Central memory CD4-positive, alpha-beta T cell (primary cell): ENCODE results near the gene PRLH.
"Not testable (repeated sequence)": the region's sequence is repeated elsewhere in the genome, so short reads cannot be mapped to it uniquely, and the experiment has no call there.

Experiments used
- DNase-seq: peaks from one replicate; pipeline ENCODE4 v3.0.0; 2022

Gene PRLH

DNA sequence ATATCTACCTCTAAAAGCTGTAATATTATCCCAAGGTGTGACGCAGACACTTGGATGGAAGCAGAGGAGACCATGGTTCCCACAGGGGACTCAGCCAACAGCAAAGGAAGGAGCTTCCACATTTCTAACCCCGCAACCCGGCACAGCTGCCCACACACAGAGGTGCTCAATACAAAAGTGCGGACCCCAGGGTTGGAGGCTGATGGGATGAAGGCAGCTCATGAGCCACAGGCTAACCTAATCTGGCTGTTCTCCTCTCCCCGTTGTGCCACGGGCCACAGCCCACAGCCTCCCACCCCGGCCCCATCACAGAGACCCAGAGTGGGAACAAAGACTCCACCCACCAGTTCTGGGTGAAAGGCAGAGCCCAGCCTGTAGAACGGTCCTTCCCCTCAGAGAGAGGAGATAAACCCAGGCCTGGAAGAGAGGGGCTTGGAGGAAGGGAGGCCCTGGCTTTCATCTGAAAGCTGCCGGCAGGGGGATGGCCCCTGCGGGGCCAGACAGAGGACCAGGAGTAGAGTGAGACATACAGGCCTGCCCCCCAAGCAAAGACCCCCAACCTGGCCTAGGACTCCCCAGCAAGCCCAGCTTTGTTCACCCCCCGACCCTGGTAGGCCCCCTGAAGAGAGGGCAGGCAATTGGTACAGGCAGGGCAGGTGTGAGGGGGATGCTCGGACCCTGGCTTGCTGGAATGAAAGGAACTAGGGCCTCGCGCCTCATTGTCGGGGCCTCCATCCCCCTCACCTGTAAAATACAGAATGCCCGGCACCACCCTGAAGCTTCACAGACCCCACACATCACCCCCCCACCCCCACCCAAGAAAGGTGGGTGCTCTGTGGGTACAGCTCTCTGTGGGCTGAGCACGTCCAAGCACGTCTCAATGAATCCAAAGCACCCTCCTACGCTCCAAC, 17.3 kb downstream of the PRLH start:
- DNase-seq = no peak

GRCh38 chr2:237585590-237586221, 19.3 kb downstream of the PRLH start:
- DNase-seq = no peak

GRCh38 chr2:237588044-237588696, 21.8 kb downstream of the PRLH start:
- no peak for DNase-seq

- no peak for DNase-seq
These were observed 24.1 kb downstream of the PRLH start, which contains the start of gene RAB17 for GRCh38 chr2:237590272-237591140. RAB17 (minus strand) TSS chr2:237590734; CDS start chr2:237586154, 4,580 bp downstream.

- no peak for DNase-seq
These were observed 24.9 kb downstream of the PRLH start for GRCh38 chr2:237591141-237591881.

DNA sequence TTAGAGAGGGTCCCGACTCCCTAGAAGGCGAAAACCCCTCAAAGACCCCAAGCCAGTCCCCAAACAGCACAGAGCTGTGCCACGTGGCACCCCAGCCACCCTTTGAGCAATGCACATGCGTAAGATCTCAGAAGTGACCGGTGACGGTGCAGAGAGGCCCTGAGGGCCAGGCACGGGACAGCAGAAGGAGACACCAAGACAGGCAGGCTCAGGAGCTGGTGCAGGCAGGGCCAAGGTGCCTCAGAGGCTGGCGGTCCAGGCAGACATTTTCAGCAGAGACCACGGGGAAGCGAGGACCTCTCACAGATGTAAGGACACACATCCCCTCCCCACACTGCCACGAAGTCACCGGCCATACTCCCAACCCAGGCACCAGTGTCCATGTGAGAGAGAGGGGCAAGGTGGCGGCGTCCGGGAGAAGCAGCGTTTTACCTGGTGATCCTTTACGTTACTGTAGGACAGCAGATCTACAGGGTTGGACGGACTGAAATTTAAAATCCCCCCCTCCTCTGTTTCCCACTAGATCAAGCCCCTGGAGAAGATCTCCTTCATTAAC, 26.1 kb downstream of the PRLH start:
- no peak for DNase-seq

DNA sequence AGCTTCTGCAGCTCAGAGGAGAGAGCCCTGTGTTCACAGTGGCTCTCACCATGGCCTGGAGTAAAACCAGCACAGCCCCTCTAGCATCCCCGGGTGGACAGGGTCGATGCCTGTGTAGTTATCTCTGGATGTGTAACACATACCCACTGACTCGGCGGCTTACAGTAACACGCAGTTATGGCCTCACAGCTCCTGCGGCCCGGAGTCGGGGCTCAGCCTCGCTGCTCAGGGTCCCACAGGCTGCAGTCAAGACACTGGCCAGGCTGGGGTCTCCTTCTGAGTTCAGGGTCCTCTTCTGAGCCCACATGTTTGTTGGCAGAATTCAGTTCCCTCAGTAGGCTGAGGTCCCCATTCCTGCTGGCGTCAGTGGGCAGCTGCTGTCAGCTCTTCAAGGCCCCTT, 26.7 kb downstream of the PRLH start:
- DNase-seq = no peak

- no peak for DNase-seq
These were observed 27.4 kb downstream of the PRLH start for GRCh38 chr2:237593596-237594320.

DNA sequence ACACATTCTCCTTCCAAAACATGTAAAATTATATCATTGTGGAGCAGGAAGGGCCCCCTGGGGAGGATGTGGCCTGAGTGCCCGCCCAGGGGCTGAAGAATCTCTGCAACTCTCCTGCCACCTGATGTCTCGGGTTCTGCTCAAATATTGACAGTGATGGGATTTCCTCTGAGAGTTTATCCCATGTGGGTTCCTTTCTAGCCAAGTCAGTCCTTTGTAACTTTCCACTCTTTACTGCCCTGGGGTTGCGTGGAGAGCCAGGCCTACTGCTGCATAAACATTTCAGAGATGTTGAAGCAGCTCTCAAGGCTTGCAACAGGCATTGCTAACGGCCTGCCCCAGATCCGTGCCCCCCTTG, 28.1 kb downstream of the PRLH start:
- no peak for DNase-seq

- DNase-seq = not testable (repeated sequence)
These were observed 29.6 kb downstream of the PRLH start for GRCh38 chr2:237595829-237596519.

DNA sequence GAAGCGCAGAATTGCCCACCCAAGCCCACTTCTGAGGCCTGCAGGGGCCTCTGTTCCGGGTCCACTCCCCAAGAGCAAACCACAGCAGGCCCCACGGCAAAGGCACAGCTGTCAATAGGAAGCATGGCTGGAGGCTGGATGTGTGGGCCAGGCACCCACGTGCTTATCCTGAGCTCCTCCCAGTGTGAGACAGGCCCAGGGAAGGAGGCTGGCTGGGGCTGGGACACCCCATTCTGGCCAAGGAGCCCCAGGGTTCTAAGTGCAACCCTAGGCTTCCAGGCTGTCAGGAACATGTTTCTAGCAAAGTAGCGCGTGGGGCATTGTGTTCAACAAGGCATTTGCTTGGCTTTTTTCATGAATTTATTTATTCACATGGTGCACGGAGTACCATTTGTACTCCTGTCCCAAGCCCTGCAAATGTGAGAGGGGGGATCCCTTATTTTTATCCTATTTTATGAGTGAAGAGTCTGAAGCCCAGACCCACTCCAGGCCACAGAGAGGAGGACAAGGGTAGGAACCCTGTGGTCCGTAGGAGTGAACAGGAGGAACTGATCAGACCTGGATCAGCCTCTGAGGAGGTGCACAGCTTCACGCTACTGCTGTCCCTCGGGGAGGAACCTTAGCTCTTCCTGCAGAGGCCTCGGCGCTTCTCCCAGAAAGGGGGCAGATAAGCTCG, 30.3 kb downstream of the PRLH start:
- no peak for DNase-seq

GRCh38 chr2:237597196-237598145, 31.1 kb downstream of the PRLH start:
- DNase-seq = no peak

- DNase-seq = no peak
These were observed 32.3 kb downstream of the PRLH start for GRCh38 chr2:237598468-237599208.

- DNase-seq = no peak
These were observed 33.2 kb downstream of the PRLH start for GRCh38 chr2:237599465-237600110.

DNA sequence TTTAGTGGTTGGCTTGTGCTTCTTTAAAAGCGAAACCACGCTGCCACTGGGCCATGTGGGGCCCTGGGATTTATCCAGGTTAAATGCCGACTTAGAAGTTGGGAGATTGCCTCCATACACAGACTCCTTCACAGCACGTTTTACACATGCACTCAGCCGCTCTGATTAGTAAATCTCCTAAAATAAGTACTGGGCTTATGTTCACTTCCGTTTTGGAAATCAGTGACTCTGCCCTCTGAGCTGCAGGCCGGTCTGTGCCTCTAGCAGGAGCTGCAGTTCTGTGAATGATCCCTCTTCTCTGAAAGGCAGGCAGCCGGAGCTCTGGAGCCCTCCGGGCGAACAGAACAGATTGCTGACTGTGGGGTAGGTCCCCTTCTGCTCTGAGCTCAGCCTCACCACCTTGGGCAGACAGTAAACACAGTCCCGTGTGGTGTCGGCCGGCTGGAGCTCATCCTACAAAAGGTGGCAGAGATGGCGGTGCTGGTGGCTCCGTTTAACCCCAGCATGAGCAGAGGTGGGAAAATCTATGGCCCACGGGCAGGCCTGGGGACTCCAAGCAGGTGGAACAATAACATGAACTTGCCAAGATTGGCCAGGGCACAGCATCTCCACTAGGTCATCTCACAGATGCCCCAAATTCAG, 34.0 kb downstream of the PRLH start:
- DNase-seq = no peak

- no peak for DNase-seq
These were observed 35.2 kb downstream of the PRLH start for GRCh38 chr2:237601453-237602116.
